Ishikawa (cell line): Measurements from ENCODE around the gene FDXR.
A peak's percentile ranks its signal among the peaks of the same experiment; 100 is the strongest.

ENCODE experiments used
- CEBPB ChIP-seq: IDR thresholded peaks from 2 replicates; pipeline ENCODE4 v1.6.1; 2012
- CREB1 ChIP-seq: IDR thresholded peaks from 2 replicates; pipeline ENCODE4 v1.6.1; 2012; ENCODE audit warnings: low read depth
- EGR1 ChIP-seq: IDR thresholded peaks from 2 replicates; pipeline ENCODE4 v1.6.1; 2012
- EP300 ChIP-seq: IDR thresholded peaks from 2 replicates; pipeline ENCODE4 v1.6.1; 2012; ENCODE audit warnings: borderline replicate concordance
- FOXM1 ChIP-seq: IDR thresholded peaks from 2 replicates; pipeline ENCODE4 v1.6.1; 2012; ENCODE audit warnings: low read depth, borderline replicate concordance
- MAX ChIP-seq: IDR thresholded peaks from 2 replicates; pipeline ENCODE4 v1.6.1; 2012
- NFIC ChIP-seq: IDR thresholded peaks from 2 replicates; pipeline ENCODE4 v1.6.1; 2012
- RAD21 ChIP-seq: IDR thresholded peaks from 2 replicates; pipeline ENCODE4 v1.6.1; 2012; ENCODE audit warnings: low read depth
- REST ChIP-seq: IDR thresholded peaks from 2 replicates; pipeline ENCODE4 v1.6.1; 2012; ENCODE audit warnings: low read depth, mild to moderate bottlenecking
- TAF1 ChIP-seq: IDR thresholded peaks from 2 replicates; pipeline ENCODE4 v1.6.1; 2012; ENCODE audit warnings: low read depth, mild to moderate bottlenecking
- TCF12 ChIP-seq: IDR thresholded peaks from 2 replicates; pipeline ENCODE4 v1.6.1; 2012; ENCODE audit warnings: low read depth
- TEAD4 ChIP-seq: IDR thresholded peaks from 2 replicates; pipeline ENCODE4 v1.6.1; 2012
- YY1 ChIP-seq: IDR thresholded peaks from 2 replicates; pipeline ENCODE4 v1.6.1; 2012; ENCODE audit warnings: low read depth
- ZBTB7A ChIP-seq: IDR thresholded peaks from 2 replicates; pipeline ENCODE4 v1.6.1; 2012; ENCODE audit warnings: low read depth
- TF ChIP-seq, protein P1 (sequence below): IDR thresholded peaks from 2 replicates; pipeline ENCODE4 v1.6.1; 2012

The FDXR gene

DNA sequence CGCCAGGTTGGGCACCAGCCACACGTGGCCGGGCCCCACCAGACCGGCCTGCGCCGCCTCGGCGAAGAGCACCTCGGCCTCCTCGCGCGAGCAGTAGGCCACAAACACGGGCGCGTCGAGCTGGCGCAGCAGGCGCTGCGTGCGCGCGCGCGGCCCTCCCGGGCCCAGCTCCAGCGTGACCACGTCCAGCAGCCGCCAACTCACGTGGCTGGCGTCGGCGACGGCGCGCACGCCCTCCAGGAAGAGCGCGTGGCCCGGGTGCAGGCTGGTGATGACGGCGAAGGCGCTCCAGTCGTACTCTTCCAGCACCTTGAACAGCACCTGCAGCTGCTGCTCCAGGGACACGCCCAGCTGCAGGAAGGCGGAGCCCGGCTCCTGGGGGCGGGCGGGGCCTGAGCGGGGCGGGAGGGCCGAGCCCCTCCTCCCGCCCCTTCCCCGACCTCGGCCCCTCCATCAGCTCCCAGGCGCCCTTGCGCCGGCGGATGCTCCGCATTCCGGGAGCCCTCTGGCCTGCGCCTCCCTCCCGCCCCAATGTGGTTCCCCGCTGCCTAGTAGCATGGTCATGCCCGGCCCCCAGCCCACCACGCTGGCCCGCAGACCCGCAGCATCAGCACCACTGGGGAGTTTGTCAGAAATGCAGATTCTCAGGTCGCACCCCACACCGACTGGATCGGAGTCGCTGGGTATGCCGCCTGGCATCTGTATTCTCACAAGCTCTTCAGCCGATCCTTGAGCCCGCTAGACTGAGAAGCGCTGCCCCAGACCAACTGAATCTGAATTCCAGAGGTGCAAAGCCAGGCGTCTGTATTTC is 20.4 kb downstream of the FDXR start:
- peak; percentile 15; the same call in 1 of the 2 replicates for TF ChIP-seq NFIC
- TF ChIP-seq CEBPB, result no peak
- peak; percentile 71; the same call in 1 of the 2 replicates for TF ChIP-seq TCF12
- no peak for TF ChIP-seq EGR1
- TF ChIP-seq TAF1, result no peak; the same call in 1 of the 2 replicates
- TF ChIP-seq ZBTB7A, result peak; percentile 80
- TF ChIP-seq CREB1, result 0 out of 2 replicates have a peak, but pooled peaks have one; percentile 32
- no peak for TF ChIP-seq EP300
- peak; percentile 100 for TF ChIP-seq MAX
- TF ChIP-seq, protein P1, sequence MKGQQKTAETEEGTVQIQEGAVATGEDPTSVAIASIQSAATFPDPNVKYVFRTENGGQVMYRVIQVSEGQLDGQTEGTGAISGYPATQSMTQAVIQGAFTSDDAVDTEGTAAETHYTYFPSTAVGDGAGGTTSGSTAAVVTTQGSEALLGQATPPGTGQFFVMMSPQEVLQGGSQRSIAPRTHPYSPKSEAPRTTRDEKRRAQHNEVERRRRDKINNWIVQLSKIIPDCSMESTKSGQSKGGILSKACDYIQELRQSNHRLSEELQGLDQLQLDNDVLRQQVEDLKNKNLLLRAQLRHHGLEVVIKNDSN, result peak; percentile 92
- TF ChIP-seq RAD21, result no peak
- TF ChIP-seq YY1, result 0 out of 2 replicates have a peak, but pooled peaks have one; percentile 4
- no peak for TF ChIP-seq FOXM1
- TF ChIP-seq REST, result peak; percentile 87
- TF ChIP-seq TEAD4, result peak; percentile 82

GRCh38 chr17:74851612-74852236 is 21.1 kb downstream of the FDXR start:
- TF ChIP-seq TCF12 (no peak), YY1 (no peak), CEBPB (no peak), TEAD4 (no peak), REST (no peak), FOXM1 (no peak), ZBTB7A (no peak; the same call in 1 of the 2 replicates), RAD21 (no peak), NFIC (no peak), CREB1 (no peak), EP300 (no peak), EGR1 (no peak), TAF1 (no peak)

DNA sequence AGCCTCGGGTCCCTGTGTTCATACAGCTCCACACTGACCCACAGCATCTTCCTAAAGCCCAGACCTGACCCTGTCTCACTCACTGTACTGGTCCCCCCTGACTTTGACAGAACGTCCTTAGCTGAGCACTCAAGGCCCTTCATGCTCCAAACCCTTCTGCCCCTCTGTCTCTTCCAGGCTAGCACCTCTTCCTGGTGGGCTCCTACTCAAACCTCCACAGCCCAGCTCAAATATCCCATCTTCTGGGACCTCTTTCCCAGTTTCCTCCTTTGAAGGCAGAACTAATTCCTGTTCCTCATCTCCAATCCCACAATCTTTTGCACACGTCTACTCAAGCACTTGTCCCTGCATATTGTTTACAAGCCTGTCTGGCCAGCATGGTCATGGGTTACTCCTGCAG is 21.9 kb downstream of the FDXR start:
- TF ChIP-seq TEAD4 (no peak), NFIC (no peak), YY1 (no peak), CEBPB (no peak)
- TF ChIP-seq, protein P1, result no peak

DNA sequence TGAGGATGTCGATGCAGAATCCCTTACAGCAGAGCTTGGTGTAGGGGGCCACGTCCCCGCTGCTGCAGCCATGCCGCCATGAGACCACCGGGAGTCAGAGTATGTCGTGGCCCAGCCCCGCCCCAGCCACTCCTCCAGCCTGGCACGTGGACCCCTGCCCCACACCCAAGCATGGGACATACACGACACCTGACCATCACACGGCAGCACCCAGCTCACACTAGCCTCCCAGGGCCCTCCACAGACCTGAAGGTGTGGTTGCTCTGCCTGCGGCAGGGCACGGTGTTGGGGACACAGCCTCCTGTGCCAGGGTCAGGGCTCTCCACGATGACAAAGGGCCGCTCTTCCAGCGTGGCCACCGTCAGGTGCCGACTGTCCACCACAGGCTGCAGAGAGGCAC is 22.5 kb downstream of the FDXR start:
- TF ChIP-seq, protein P1, result no peak
- TF ChIP-seq CEBPB (no peak), ZBTB7A (no peak), TCF12 (no peak), RAD21 (no peak), CREB1 (no peak), FOXM1 (no peak), EGR1 (no peak), TAF1 (no peak), MAX (no peak), TEAD4 (no peak), NFIC (no peak), REST (no peak), YY1 (no peak), EP300 (no peak)
